Uterus (tissue), 4 donors: ENCODE results near the gene CARS1. TPM values are rescaled to one million over a fixed set of nuclear protein-coding genes. Genes with fewer than 3 reads are reported as not detected.

ENCODE experiments used
- DNase-seq, 2 donors: peaks; one replicate each; pipeline ENCODE4 v3.0.0-alpha.2; 2019 to 2020
- H3K27ac ChIP-seq, 2 donors: fragments of 200-600 bp; sonication (generic); 1 replicate in 1 of 2; 2 replicates in 1 of 2; pipeline ENCODE4 v1.5.1; 2016 to 2018
- H3K27me3 ChIP-seq, 2 donors: fragments of 200-600 bp; sonication (generic); one replicate each; pipeline ENCODE4 v1.5.1; 2018 to 2019; ENCODE audit warnings: control low read depth in 1 of 2
- H3K36me3 ChIP-seq, 2 donors: fragments of 200-600 bp; sonication (generic); one replicate each; pipeline ENCODE4 v1.5.1; 2019; ENCODE audit warnings: control low read depth in 1 of 2
- H3K4me1 ChIP-seq, 2 donors: fragments of 200-600 bp; sonication (generic); one replicate each; pipeline ENCODE4 v1.5.1; 2018 to 2019; ENCODE audit warnings: control low read depth in 1 of 2
- H3K4me3 ChIP-seq, 2 donors: fragments of 200-600 bp; sonication (generic); 1 replicate in 1 of 2; 2 replicates in 1 of 2; pipeline ENCODE4 v1.5.1; 2018 to 2019; ENCODE audit warnings: mild to moderate bottlenecking in 1 of 2
- H3K9me3 ChIP-seq, 2 donors: fragments of 200-600 bp; sonication (generic); one replicate each; pipeline ENCODE4 v1.5.1; 2019; ENCODE audit warnings: control low read depth in 1 of 2
- CTCF ChIP-seq, 4 experiments: fragments of 200-600 bp in 2 of 4; fragments of 450-650 bp in 2 of 4; sonication (generic) in 2 of 4; IDR thresholded peaks; one replicate each; pipeline ENCODE4 v1.5.1; 2016 to 2019; ENCODE audit warnings: antibody characterized with exemption in 4 of 4, mild to moderate bottlenecking in 2 of 4, moderate library complexity in 1 of 4
- POLR2A ChIP-seq, 2 donors: fragments of 450-650 bp; IDR thresholded peaks; one replicate each; pipeline ENCODE4 v1.6.1; 2016; ENCODE audit warnings: antibody characterized with exemption in 2 of 2, mild to moderate bottlenecking in 1 of 2, moderate library complexity in 1 of 2
- intact Hi-C: fragments of 100-400 bp; cut with DNase I; formaldehyde crosslinking; loops from one replicate; pipeline ENCODE4 v1.15.1; 2023; ENCODE audit warnings: low total_unique reads
- total RNA-seq, 4 donors: library from RNA; depleted of rRNA in 3 of 4; stranded (reverse); fragments of >200 nt in 3 of 4; gene quantifications; one replicate each; pipeline versions ENCODE4 v1.1.0 to v1.2.4, GENCODE V29; 2014 to 2023
- donor health status: DM: yes; HTN: yes; CAD: no.

Gene CARS1
- total RNA-seq, 4 donors from 2014 or later: 13.2 to 39.5 (median 27.4) TPM

GRCh38 chr11:3091846-3092602 lies 34.8 kb upstream of the CARS1 start:
- Histone ChIP-seq H3K36me3 (no peaks in the 10 kb centered on the region), H3K4me1 (no peaks in the 10 kb centered on the region), H3K27me3 (no peaks in the 10 kb centered on the region), H3K9me3 (no peaks in the 10 kb centered on the region), H3K27ac (no peak overlapping the region), H3K4me3 (no peak overlapping the region)
- intact Hi-C loops: loop anchor here (2.0 kb wide), 1 partner anchor 53 kb away; no protein-coding TSS in a partner anchor
- peak; percentile 63 to 70 for DNase-seq
- no peak for TF ChIP-seq POLR2A (IDR thresholded peaks at IDR 0.05)
- TF ChIP-seq CTCF (IDR thresholded peaks at IDR 0.05): peak; percentile 95 to 97 (median 96)

DNA sequence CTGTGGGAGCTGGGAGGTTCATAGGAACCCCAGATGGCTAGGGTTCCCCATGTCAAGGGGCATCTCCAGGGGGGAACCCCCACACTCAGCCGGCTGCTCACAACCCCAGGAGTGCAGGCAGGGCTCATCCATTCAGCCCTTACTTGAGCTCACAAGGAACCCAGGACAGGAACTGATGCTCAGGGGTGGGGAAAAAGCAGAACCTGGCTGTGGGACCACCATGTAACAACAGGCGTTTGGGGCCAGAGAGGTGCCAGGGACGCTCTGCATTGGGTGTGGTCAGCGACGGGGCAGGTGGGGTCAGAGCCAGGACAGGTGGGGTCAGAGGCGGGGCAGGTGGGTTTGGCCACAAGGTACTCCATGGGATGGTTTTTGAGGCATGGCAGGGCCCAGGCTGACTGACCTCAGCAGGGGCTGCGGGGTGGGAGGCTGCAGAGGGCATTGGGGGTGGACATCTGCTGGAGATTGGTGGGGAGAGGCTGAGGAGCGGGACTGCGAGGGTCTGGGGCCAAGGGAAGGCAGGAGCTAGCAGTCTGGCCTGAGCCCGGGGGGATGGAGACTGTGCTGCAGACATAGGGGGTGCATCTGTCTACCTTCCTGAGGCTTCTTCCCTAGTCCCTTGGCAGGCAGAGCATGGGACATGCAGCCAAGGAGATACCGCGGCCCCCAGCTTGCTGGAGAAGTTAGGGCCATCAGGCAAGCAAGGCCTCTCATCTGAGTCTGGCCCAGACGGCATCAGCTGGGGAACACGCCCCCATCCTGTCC lies 34.0 kb upstream of the CARS1 start:
- H3K9me3 ChIP-seq: no peaks in the 10 kb centered on the region
- no peaks in the 10 kb centered on the region for H3K27me3 ChIP-seq
- intact Hi-C loops: loop anchor here (2.0 kb wide), 1 partner anchor 52 kb away; no protein-coding TSS in a partner anchor
- H3K4me3 ChIP-seq: no peak overlapping the region
- no peak overlapping the region for H3K27ac ChIP-seq
- DNase-seq: peak in 1 of 2 donors; percentile 19
- no peaks in the 10 kb centered on the region for H3K4me1 ChIP-seq
- no peaks in the 10 kb centered on the region for H3K36me3 ChIP-seq
- TF ChIP-seq CTCF (IDR thresholded peaks at IDR 0.05) (no peak), POLR2A (IDR thresholded peaks at IDR 0.05) (no peak)

GRCh38 chr11:3090096-3090901 lies 33.1 kb upstream of the CARS1 start:
- no peaks in the 10 kb centered on the region for H3K4me1 ChIP-seq
- H3K27me3 ChIP-seq: no peaks in the 10 kb centered on the region
- no peak overlapping the region for H3K27ac ChIP-seq
- TF ChIP-seq POLR2A (IDR thresholded peaks at IDR 0.05) (no peak), CTCF (IDR thresholded peaks at IDR 0.05) (no peak)
- peak in 1 of 2 donors; percentile 13 for DNase-seq
- no peaks in the 10 kb centered on the region for H3K9me3 ChIP-seq
- no peaks in the 10 kb centered on the region for H3K36me3 ChIP-seq
- intact Hi-C loops: loop anchor here (2.0 kb wide), 1 partner anchor 51 kb away; no protein-coding TSS in a partner anchor
- no peak overlapping the region for H3K4me3 ChIP-seq

DNA sequence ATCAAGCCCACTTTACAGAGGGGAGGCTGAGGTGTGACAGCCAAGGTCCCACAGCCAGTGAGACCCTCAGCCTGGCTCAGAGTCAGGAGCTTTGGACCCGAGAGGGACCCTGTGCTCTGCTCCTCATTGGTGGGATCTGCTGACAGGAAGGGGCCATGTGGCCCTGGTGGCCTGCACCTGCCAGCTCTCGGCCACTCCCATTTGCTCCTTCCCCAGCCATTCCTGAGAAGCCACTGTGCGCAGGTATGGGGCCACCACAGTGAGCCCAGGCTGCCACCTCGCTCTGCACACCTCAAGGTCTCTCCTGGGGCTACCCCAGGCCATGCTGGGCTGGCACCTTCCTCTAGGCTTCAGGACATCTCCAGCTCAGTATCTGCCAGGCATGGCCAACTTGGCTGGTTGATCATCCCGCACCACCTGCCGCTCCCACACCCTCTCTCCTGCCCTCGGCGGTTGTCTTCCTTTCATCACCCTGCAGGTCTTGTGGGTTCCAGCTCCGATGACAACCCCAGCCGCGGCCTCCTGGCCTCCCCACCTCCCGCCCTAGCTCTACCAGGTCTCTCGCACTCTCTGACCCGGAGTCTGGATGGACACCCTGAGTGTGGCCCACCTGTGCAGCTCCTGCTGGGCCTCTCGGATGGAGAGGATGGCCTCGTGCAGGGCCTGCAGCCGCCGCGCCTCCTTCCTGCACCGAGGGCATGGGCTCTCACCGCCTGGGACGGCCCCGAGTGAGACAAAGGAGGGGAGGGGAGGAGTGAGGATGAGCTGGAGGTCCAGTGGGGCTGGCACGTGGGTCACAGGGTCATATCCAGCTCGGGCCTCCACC lies 32.2 kb upstream of the CARS1 start:
- intact Hi-C loops: loop anchor here (2.0 kb wide), 1 partner anchor 51 kb away; no protein-coding TSS in a partner anchor

More for the DNA sequence above, 32.2 kb upstream of the CARS1 start:
- DNase-seq: no peak
- H3K27me3 ChIP-seq: no peaks in the 10 kb centered on the region
- H3K4me1 ChIP-seq: no peaks in the 10 kb centered on the region
- no peak overlapping the region for H3K4me3 ChIP-seq
- H3K9me3 ChIP-seq: no peaks in the 10 kb centered on the region
- H3K36me3 ChIP-seq: no peaks in the 10 kb centered on the region
- H3K27ac ChIP-seq: no peak overlapping the region
- TF ChIP-seq POLR2A (IDR thresholded peaks at IDR 0.05) (no peak), CTCF (IDR thresholded peaks at IDR 0.05) (no peak)
